IPS-18a (cell line): ENCODE measurements around the gene CDK5.
"Not testable (repeated sequence)": the region's sequence is repeated elsewhere in the genome, so short reads cannot be mapped to it uniquely, and the experiment has no call there.

Source experiments
- H3K27ac ChIP-seq: one replicate; pipeline ENCODE4 v1.5.1; 2013; ENCODE audit warnings: low read length
- H3K27me3 ChIP-seq: one replicate; pipeline ENCODE4 v1.6.1; 2013; ENCODE audit warnings: mild to moderate bottlenecking, low read length; ENCODE audit not compliant: control insufficient read depth, insufficient read depth
- H3K36me3 ChIP-seq: one replicate; pipeline ENCODE4 v1.6.1; 2013; ENCODE audit warnings: low read depth, low read length; ENCODE audit not compliant: control insufficient read depth
- H3K4me1 ChIP-seq: one replicate; pipeline ENCODE4 v1.6.1; 2013; ENCODE audit warnings: low read depth, low read length; ENCODE audit not compliant: control insufficient read depth
- H3K4me3 ChIP-seq: one replicate; pipeline ENCODE4 v1.5.1; 2013; ENCODE audit warnings: low read length
- H3K9ac ChIP-seq: one replicate; pipeline ENCODE4 v1.6.1; 2013; ENCODE audit warnings: mild to moderate bottlenecking, low read length, moderate library complexity
- H3K9me3 ChIP-seq: one replicate; pipeline ENCODE4 v1.6.1; 2013; ENCODE audit warnings: low read depth, low read length; ENCODE audit not compliant: control insufficient read depth

CDK5 gene

GRCh38 chr7:151034312-151035025 lies 23.2 kb downstream of the CDK5 start:
- Histone ChIP-seq H3K9me3 (no peaks in the 10 kb centered on the region), H3K27ac (no peak overlapping the region)

GRCh38 chr7:151033864-151034249 lies 23.8 kb downstream of the CDK5 start:
- H3K9ac ChIP-seq = no peak overlapping the region
- no peak overlapping the region for H3K4me3 ChIP-seq
- peaks cover 5% of the 10 kb centered on the region for H3K36me3 ChIP-seq
- no peak overlapping the region for H3K27ac ChIP-seq
- H3K4me1 ChIP-seq = no peaks in the 10 kb centered on the region
- H3K27me3 ChIP-seq = no peaks in the 10 kb centered on the region
- H3K9me3 ChIP-seq = no peaks in the 10 kb centered on the region

More at GRCh38 chr7:151034312-151035025, 23.2 kb downstream of the CDK5 start:
- Histone ChIP-seq H3K4me1 (no peaks in the 10 kb centered on the region), H3K27me3 (no peaks in the 10 kb centered on the region), H3K36me3 (peaks cover 5% of the 10 kb centered on the region), H3K9ac (no peak overlapping the region), H3K4me3 (no peak overlapping the region)

GRCh38 chr7:151032936-151033863 lies 24.5 kb downstream of the CDK5 start:
- Histone ChIP-seq H3K36me3 (peaks cover 5% of the 10 kb centered on the region), H3K27ac (no peak overlapping the region), H3K4me1 (no peaks in the 10 kb centered on the region), H3K9me3 (no peaks in the 10 kb centered on the region), H3K4me3 (no peak overlapping the region), H3K9ac (no peak overlapping the region), H3K27me3 (no peaks in the 10 kb centered on the region)

GRCh38 chr7:151031011-151031410 lies 26.7 kb downstream of the CDK5 start:
- Histone ChIP-seq H3K27me3 (peaks cover 6% of the 10 kb centered on the region), H3K4me3 (no peak overlapping the region), H3K27ac (no peak overlapping the region), H3K9ac (no peak overlapping the region), H3K9me3 (no peaks in the 10 kb centered on the region), H3K36me3 (peaks cover 5% of the 10 kb centered on the region), H3K4me1 (peaks cover 6% of the 10 kb centered on the region)

- no peak overlapping the region for H3K27ac ChIP-seq
- H3K9me3 ChIP-seq = no peaks in the 10 kb centered on the region
- peaks cover 6% of the 10 kb centered on the region for H3K4me1 ChIP-seq
- peak overlapping the region; percentile 96 for H3K4me3 ChIP-seq
- H3K27me3 ChIP-seq = peaks cover 9% of the 10 kb centered on the region
- H3K9ac ChIP-seq = no peak overlapping the region
- no peaks in the 10 kb centered on the region for H3K36me3 ChIP-seq
These were observed 28.7 kb downstream of the CDK5 start for GRCh38 chr7:151028948-151029501.

GRCh38 chr7:151028131-151028947 lies 29.4 kb downstream of the CDK5 start, which contains the start of gene ABCB8:
Gene ABCB8 (plus strand): TSS chr7:151028450. CDS start chr7:151028516, 66 bp downstream.
- H3K9ac ChIP-seq = peak within 1 kb of the TSS; percentile 58
- peak within 1 kb of the TSS; percentile 96 for H3K4me3 ChIP-seq
- peaks cover 6% of the 10 kb centered on the region for H3K4me1 ChIP-seq
- no peaks in the 10 kb centered on the region for H3K36me3 ChIP-seq
- H3K27ac ChIP-seq = no peak within 1 kb of the TSS
- peaks cover 9% of the 10 kb centered on the region for H3K27me3 ChIP-seq
- no peaks in the 10 kb centered on the region for H3K9me3 ChIP-seq

GRCh38 chr7:151027728-151028130 lies 30.0 kb downstream of the CDK5 start:
- peak overlapping the region; percentile 47 for H3K9ac ChIP-seq
- not testable (repeated sequence) for H3K36me3 ChIP-seq, H3K27me3 ChIP-seq, H3K9me3 ChIP-seq, H3K4me1 ChIP-seq, H3K27ac ChIP-seq
- peak overlapping the region; percentile 96 for H3K4me3 ChIP-seq

GRCh38 chr7:151026771-151027727 lies 30.6 kb downstream of the CDK5 start:
- Histone ChIP-seq H3K4me3 (peak overlapping the region; percentile 96), H3K9ac (peak overlapping the region; percentile 47)
- H3K27ac ChIP-seq = not testable (repeated sequence)

GRCh38 chr7:151025924-151026671 lies 31.6 kb downstream of the CDK5 start:
- Histone ChIP-seq H3K9ac (no peak overlapping the region), H3K27ac (no peak overlapping the region), H3K4me1 (peaks cover 6% of the 10 kb centered on the region), H3K27me3 (peaks cover 10% of the 10 kb centered on the region), H3K4me3 (no peak overlapping the region), H3K36me3 (no peaks in the 10 kb centered on the region), H3K9me3 (no peaks in the 10 kb centered on the region)

More at GRCh38 chr7:151026771-151027727, 30.6 kb downstream of the CDK5 start:
- not testable (repeated sequence) for H3K9me3 ChIP-seq, H3K36me3 ChIP-seq, H3K4me1 ChIP-seq, H3K27me3 ChIP-seq
